ACC112 (cell line): Measurements from ENCODE around the gene KDF1.

Source experiments
- H2AFZ ChIP-seq: fragments of 200-600 bp; sonication (generic); one replicate; pipeline ENCODE4 v1.6.0; 2017; ENCODE audit warnings: antibody characterized with exemption, low read length; ENCODE audit not compliant: unreplicated experiment
- H3K27ac ChIP-seq: fragments of 200-600 bp; sonication (generic); 2 replicates; pipeline ENCODE4 v1.5.1; 2014; ENCODE audit warnings: low read depth, mild to moderate bottlenecking, antibody characterized with exemption, low read length, moderate library complexity
- H3K27me3 ChIP-seq: fragments of 200-600 bp; sonication (generic); 2 replicates; pipeline ENCODE4 v1.6.1; 2014; ENCODE audit warnings: mild to moderate bottlenecking, antibody characterized with exemption, low read length, moderate library complexity, mixed read lengths; ENCODE audit not compliant: insufficient read depth
- H3K36me3 ChIP-seq: fragments of 200-600 bp; sonication (generic); 2 replicates; pipeline ENCODE4 v1.6.1; 2016; ENCODE audit warnings: mild to moderate bottlenecking, antibody characterized with exemption, low read length, moderate library complexity, mixed read lengths; ENCODE audit not compliant: insufficient read depth
- H3K4me1 ChIP-seq: fragments of 200-600 bp; sonication (generic); one replicate; pipeline ENCODE4 v1.6.1; 2016; ENCODE audit warnings: low read length, mixed read lengths; ENCODE audit not compliant: insufficient read depth, unreplicated experiment, control insufficient read depth
- H3K4me3 ChIP-seq: fragments of 200-600 bp; sonication (generic); 2 replicates; pipeline ENCODE4 v1.5.1; 2014; ENCODE audit warnings: mild to moderate bottlenecking, low read depth, low read length
- H3K79me2 ChIP-seq: fragments of 200-600 bp; sonication (generic); one replicate; pipeline ENCODE4 v1.6.0; 2016; ENCODE audit warnings: low read length; ENCODE audit not compliant: control insufficient read depth, unreplicated experiment, insufficient read depth

Gene KDF1

GRCh38 chr1:27000817-27001460 lies 40.7 kb upstream of the KDF1 start:
- peaks cover 8% of the 10 kb centered on the region for H3K79me2 ChIP-seq
- peak overlapping the region; percentile 95; the same call in 1 of the 2 replicates for H3K27ac ChIP-seq
- H3K27me3 ChIP-seq: no peaks in the 10 kb centered on the region
- H3K36me3 ChIP-seq: no peaks in the 10 kb centered on the region
- H3K4me1 ChIP-seq: peaks cover 47% of the 10 kb centered on the region
- no peak overlapping the region for H3K4me3 ChIP-seq
- H2AFZ ChIP-seq: no peak overlapping the region

- Histone ChIP-seq H3K79me2 (peaks cover 11% of the 10 kb centered on the region), H3K4me1 (peaks cover 52% of the 10 kb centered on the region), H3K27me3 (no peaks in the 10 kb centered on the region), H3K36me3 (no peaks in the 10 kb centered on the region), H3K27ac (peak overlapping the region; percentile 95), H3K4me3 (no peak overlapping the region), H2AFZ (no peak overlapping the region)
Observed at GRCh38 chr1:27000090-27000816, 40.0 kb upstream of the KDF1 start.

- Histone ChIP-seq H3K27me3 (no peaks in the 10 kb centered on the region), H2AFZ (peak overlapping the region; percentile 5), H3K79me2 (peaks cover 18% of the 10 kb centered on the region), H3K4me3 (peak overlapping the region; percentile 48), H3K36me3 (no peaks in the 10 kb centered on the region), H3K27ac (peak overlapping the region; percentile 95), H3K4me1 (peaks cover 57% of the 10 kb centered on the region)
Observed at GRCh38 chr1:26999440-26999987, 39.2 kb upstream of the KDF1 start.

- no peak overlapping the region for H2AFZ ChIP-seq
- no peaks in the 10 kb centered on the region for H3K27me3 ChIP-seq
- peaks cover 27% of the 10 kb centered on the region for H3K79me2 ChIP-seq
- no peaks in the 10 kb centered on the region for H3K36me3 ChIP-seq
- H3K4me3 ChIP-seq: peak overlapping the region; percentile 48
- peaks cover 57% of the 10 kb centered on the region for H3K4me1 ChIP-seq
- peak overlapping the region; percentile 95 for H3K27ac ChIP-seq
Observed at GRCh38 chr1:26998429-26999300, 38.4 kb upstream of the KDF1 start.

GRCh38 chr1:26996665-26997064 lies 36.4 kb upstream of the KDF1 start:
- Histone ChIP-seq H3K4me3 (peak overlapping the region; percentile 92; the same call in 1 of the 2 replicates), H3K4me1 (peaks cover 61% of the 10 kb centered on the region), H3K27ac (0 out of 2 replicates have a peak overlapping the region, but pooled peaks have one; percentile 2), H3K36me3 (no peaks in the 10 kb centered on the region), H2AFZ (no peak overlapping the region), H3K27me3 (no peaks in the 10 kb centered on the region), H3K79me2 (peaks cover 28% of the 10 kb centered on the region)

GRCh38 chr1:26996024-26996423 lies 35.8 kb upstream of the KDF1 start:
- peak overlapping the region; percentile 92 for H3K4me3 ChIP-seq
- H3K4me1 ChIP-seq: peaks cover 68% of the 10 kb centered on the region
- peak overlapping the region; percentile 2; the same call in 1 of the 2 replicates for H3K27ac ChIP-seq
- no peaks in the 10 kb centered on the region for H3K27me3 ChIP-seq
- H3K36me3 ChIP-seq: no peaks in the 10 kb centered on the region
- peaks cover 28% of the 10 kb centered on the region for H3K79me2 ChIP-seq
- H2AFZ ChIP-seq: no peak overlapping the region

GRCh38 chr1:26994787-26995517 lies 34.7 kb upstream of the KDF1 start:
- Histone ChIP-seq H3K79me2 (peaks cover 28% of the 10 kb centered on the region), H3K27me3 (no peaks in the 10 kb centered on the region), H2AFZ (no peak overlapping the region), H3K27ac (no peak overlapping the region), H3K4me1 (peaks cover 67% of the 10 kb centered on the region), H3K4me3 (peak overlapping the region; percentile 92), H3K36me3 (no peaks in the 10 kb centered on the region)

- peak overlapping the region; percentile 92 for H3K4me3 ChIP-seq
- peak overlapping the region; percentile 73 for H2AFZ ChIP-seq
- no peaks in the 10 kb centered on the region for H3K27me3 ChIP-seq
- no peaks in the 10 kb centered on the region for H3K36me3 ChIP-seq
- no peak overlapping the region for H3K27ac ChIP-seq
- peaks cover 28% of the 10 kb centered on the region for H3K79me2 ChIP-seq
- H3K4me1 ChIP-seq: peaks cover 59% of the 10 kb centered on the region
Observed at GRCh38 chr1:26994020-26994786, 33.9 kb upstream of the KDF1 start.

GRCh38 chr1:26993237-26994019 lies 33.2 kb upstream of the KDF1 start, which contains the start of gene TRNP1:
TRNP1 (plus strand) TSS chr1:26993692; CDS start chr1:26993787, 95 bp downstream.
- Histone ChIP-seq H3K4me1 (peaks cover 51% of the 10 kb centered on the region), H3K79me2 (peaks cover 28% of the 10 kb centered on the region), H3K4me3 (peak within 1 kb of the TSS; percentile 92), H3K27me3 (no peaks in the 10 kb centered on the region), H2AFZ (peak within 1 kb of the TSS; percentile 73), H3K36me3 (no peaks in the 10 kb centered on the region), H3K27ac (no peak within 1 kb of the TSS)
